ENCODE data around the gene HS6ST3. TPM values are rescaled to one million over a fixed set of nuclear protein-coding genes. Genes with fewer than 3 reads are reported as not detected.

HS6ST3 gene
- polyA plus RNA-seq, 1 donor = 1.4 TPM

DNA sequence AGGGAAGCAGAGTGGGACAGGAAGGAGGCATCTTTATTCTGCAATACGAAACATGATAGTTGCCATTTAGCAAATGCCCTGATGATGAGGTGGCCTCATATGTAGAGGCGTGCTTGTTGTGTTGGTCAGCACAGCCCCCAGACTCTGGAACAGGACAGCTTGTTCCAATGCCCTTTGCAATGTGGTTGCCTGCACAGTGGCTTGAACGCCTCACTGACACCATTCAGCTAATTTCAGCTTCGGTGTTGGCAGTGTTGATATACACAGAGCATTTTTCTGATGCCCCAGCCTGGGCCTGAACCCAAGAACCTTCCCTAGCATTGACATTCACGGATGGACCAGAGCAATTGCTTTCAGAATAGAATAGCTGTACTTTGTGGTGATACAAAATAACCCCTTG lies 133.3 kb downstream of the HS6ST3 start:
- no CpG with 5 or more reads among the region's 5 CpGs for WGBS (ENCODE audit: insufficient coverage, low lambda C conversion rate)
- H3K9me3 ChIP-seq (ENCODE audit: control insufficient read depth, low read depth, low read length) = no peaks in the 10 kb centered on the region
- H3K27ac ChIP-seq (ENCODE audit: low read length) = no peak overlapping the region
- H3K27me3 ChIP-seq (ENCODE audit: control insufficient read depth, insufficient read depth, low read length) = no peaks in the 10 kb centered on the region
- H3K36me3 ChIP-seq (ENCODE audit: control insufficient read depth, insufficient read depth, low read length) = no peaks in the 10 kb centered on the region
- H3K4me3 ChIP-seq (ENCODE audit: low read length) = no peak overlapping the region
- DNase-seq = no peak
- H3K4me1 ChIP-seq (ENCODE audit: control insufficient read depth, insufficient read depth, low read length) = no peaks in the 10 kb centered on the region

DNA sequence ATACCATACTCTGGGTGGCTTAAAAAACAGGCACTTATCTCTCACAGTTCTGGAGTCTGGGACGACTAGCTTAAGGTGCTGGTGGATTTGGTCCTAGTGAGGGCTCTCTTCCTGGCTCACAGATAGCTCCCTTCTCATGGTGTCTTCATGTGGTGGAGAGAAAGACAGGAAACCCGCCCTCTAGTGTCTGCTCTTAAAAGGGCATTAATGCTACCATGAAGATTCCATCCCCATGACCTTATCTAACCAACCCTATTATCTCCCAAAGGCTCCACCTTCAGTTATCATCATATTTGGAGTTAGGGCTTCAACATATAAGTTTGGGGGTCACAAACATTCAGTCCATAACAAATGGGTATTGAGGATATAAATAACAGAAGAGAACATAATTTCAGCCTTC lies 139.4 kb downstream of the HS6ST3 start:
- H3K27ac ChIP-seq (ENCODE audit: low read length) = no peak overlapping the region
- no peaks in the 10 kb centered on the region for H3K4me1 ChIP-seq (ENCODE audit: control insufficient read depth, insufficient read depth, low read length)
- no peaks in the 10 kb centered on the region for H3K9me3 ChIP-seq (ENCODE audit: control insufficient read depth, low read depth, low read length)
- no peaks in the 10 kb centered on the region for H3K27me3 ChIP-seq (ENCODE audit: control insufficient read depth, insufficient read depth, low read length)
- WGBS (ENCODE audit: insufficient coverage, low lambda C conversion rate) = 40% methylated on average over 1 of the region's 2 CpGs
- no peaks in the 10 kb centered on the region for H3K36me3 ChIP-seq (ENCODE audit: control insufficient read depth, insufficient read depth, low read length)
- peak; percentile 7 to 20 for DNase-seq
- H3K4me3 ChIP-seq (ENCODE audit: low read length) = no peak overlapping the region

DNA sequence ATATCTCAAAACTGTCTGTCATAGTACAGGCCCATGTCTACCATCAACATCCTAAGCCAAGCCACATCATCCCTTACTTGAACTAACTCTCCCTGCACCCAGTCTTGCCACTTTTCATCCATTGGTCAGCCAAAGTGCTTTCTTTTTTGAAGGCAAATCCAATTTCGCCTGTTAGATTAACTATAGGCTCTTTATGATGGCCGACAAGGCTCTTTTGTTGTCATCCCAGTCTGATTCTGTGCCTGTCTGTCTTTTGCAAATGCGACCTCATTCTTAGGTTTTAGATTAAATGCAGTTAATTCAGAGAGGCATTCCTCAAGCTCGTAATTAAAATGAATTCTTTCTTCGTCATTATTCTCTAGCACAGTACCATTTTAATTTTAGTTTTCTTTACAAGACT lies 148.3 kb downstream of the HS6ST3 start:
- DNase-seq = no peak
- 100% methylated on average over 3 of the region's 5 CpGs for whole genome bisulfite sequencing (ENCODE audit: insufficient coverage, low lambda C conversion rate)
- no peaks in the 10 kb centered on the region for H3K4me1 ChIP-seq (ENCODE audit: control insufficient read depth, insufficient read depth, low read length)
- H3K4me3 ChIP-seq (ENCODE audit: low read length) = no peak overlapping the region
- H3K9me3 ChIP-seq (ENCODE audit: control insufficient read depth, low read depth, low read length) = no peaks in the 10 kb centered on the region
- no peaks in the 10 kb centered on the region for H3K36me3 ChIP-seq (ENCODE audit: control insufficient read depth, insufficient read depth, low read length)
- H3K27ac ChIP-seq (ENCODE audit: low read length) = no peak overlapping the region
- no peaks in the 10 kb centered on the region for H3K27me3 ChIP-seq (ENCODE audit: control insufficient read depth, insufficient read depth, low read length)

DNA sequence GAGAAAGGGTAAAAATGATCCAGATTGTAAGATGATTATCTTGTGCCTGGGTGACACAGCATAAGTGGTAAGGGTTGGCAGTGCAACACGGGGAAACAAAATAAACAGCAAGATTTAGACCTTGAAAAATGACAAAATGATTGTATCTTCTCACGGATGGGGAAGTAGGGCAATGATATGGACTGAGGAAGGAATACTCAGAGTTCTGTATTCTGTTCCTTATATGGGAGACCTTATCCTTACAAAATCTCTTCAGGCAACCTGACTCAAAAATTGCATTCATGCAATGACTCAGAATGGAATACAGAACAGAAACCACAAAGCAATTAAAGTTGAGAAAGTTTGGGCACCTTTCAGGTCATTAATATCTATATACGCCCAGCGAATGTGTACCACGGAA lies 149.0 kb downstream of the HS6ST3 start:
- no peak for DNase-seq
- 94% methylated on average over 2 of the region's 5 CpGs for WGBS (ENCODE audit: insufficient coverage, low lambda C conversion rate)
- Histone ChIP-seq H3K4me3 (ENCODE audit: low read length) (no peak overlapping the region), H3K27ac (ENCODE audit: low read length) (no peak overlapping the region), H3K9me3 (ENCODE audit: control insufficient read depth, low read depth, low read length) (no peaks in the 10 kb centered on the region), H3K36me3 (ENCODE audit: control insufficient read depth, insufficient read depth, low read length) (no peaks in the 10 kb centered on the region), H3K27me3 (ENCODE audit: control insufficient read depth, insufficient read depth, low read length) (no peaks in the 10 kb centered on the region), H3K4me1 (ENCODE audit: control insufficient read depth, insufficient read depth, low read length) (no peaks in the 10 kb centered on the region)

DNA sequence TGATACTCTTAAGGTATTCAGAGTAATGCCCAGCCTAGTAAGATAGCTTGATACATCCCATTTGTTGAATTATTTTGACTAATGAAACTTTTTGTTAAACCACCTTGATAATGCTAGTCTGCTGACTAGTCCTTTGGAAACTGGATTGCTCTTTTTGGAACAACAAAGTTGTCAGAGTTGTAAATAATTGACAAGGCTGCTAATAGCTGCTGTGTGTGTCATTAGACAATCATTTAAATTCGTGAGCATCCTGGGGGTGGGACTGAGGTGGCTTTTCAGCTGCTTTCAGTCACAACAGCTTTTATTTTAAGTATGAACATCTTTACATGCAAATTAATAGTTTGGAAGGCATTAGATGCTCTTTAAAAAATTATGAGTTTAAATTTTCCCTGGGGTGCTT lies 153.5 kb downstream of the HS6ST3 start:
- no peaks in the 10 kb centered on the region for H3K9me3 ChIP-seq (ENCODE audit: control insufficient read depth, low read depth, low read length)
- H3K36me3 ChIP-seq (ENCODE audit: control insufficient read depth, insufficient read depth, low read length) = no peaks in the 10 kb centered on the region
- no CpG with 5 or more reads among the region's 1 CpG for WGBS (ENCODE audit: insufficient coverage, low lambda C conversion rate)
- DNase-seq = no peak
- no peaks in the 10 kb centered on the region for H3K4me1 ChIP-seq (ENCODE audit: control insufficient read depth, insufficient read depth, low read length)
- no peak overlapping the region for H3K4me3 ChIP-seq (ENCODE audit: low read length)
- H3K27me3 ChIP-seq (ENCODE audit: control insufficient read depth, insufficient read depth, low read length) = no peaks in the 10 kb centered on the region
- no peak overlapping the region for H3K27ac ChIP-seq (ENCODE audit: low read length)

DNA sequence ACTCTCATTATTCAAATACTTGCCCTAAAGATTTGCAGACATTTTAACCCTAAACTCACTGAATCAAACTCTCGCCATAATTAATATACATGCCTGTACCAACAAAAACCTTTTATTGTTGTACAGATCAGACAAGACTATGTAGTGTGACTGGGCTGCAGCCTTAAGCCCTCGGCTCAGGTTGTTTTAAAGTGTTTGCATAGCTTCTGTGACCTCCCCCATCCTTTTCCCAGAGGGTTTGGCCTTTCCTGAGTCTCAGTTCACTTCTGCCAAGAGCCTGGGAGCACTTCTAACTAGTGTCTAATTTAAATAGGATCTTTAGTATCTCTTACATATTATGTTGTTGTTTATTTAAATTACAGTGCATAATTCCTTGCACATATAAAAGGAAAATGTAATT lies 158.2 kb downstream of the HS6ST3 start:
- Histone ChIP-seq H3K36me3 (ENCODE audit: control insufficient read depth, insufficient read depth, low read length) (no peaks in the 10 kb centered on the region), H3K4me1 (ENCODE audit: control insufficient read depth, insufficient read depth, low read length) (peaks cover 4% of the 10 kb centered on the region), H3K27ac (ENCODE audit: low read length) (no peak overlapping the region), H3K27me3 (ENCODE audit: control insufficient read depth, insufficient read depth, low read length) (no peaks in the 10 kb centered on the region), H3K9me3 (ENCODE audit: control insufficient read depth, low read depth, low read length) (no peaks in the 10 kb centered on the region), H3K4me3 (ENCODE audit: low read length) (no peak overlapping the region)
- no peak for DNase-seq
- no CpG with 5 or more reads among the region's 2 CpGs for WGBS (ENCODE audit: insufficient coverage, low lambda C conversion rate)

DNA sequence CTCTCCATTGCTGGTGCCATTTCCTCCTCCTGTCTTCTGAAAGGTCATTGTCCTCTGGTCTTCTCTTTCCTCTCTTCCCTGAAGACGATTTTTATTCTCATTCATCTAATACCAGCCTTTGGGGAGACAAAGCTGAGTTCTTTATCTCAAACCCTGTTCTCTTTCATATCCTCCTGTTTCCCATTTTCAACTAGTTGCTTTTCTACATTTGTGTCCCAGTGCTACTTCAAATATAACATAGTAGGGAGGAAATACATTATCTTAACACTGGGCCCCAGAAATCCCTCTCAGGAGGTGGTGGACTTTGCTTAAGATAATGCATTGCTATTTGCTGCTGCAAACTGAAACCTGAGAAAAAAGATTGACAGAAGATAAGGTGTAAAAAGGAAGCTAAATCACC lies 159.1 kb downstream of the HS6ST3 start:
- Histone ChIP-seq H3K27me3 (ENCODE audit: control insufficient read depth, insufficient read depth, low read length) (no peaks in the 10 kb centered on the region), H3K27ac (ENCODE audit: low read length) (peak overlapping the region; percentile 57), H3K36me3 (ENCODE audit: control insufficient read depth, insufficient read depth, low read length) (no peaks in the 10 kb centered on the region), H3K4me1 (ENCODE audit: control insufficient read depth, insufficient read depth, low read length) (peaks cover 4% of the 10 kb centered on the region), H3K4me3 (ENCODE audit: low read length) (no peak overlapping the region), H3K9me3 (ENCODE audit: control insufficient read depth, low read depth, low read length) (no peaks in the 10 kb centered on the region)
- DNase-seq = peak; percentile 32 to 70
- 36% methylated on average over 1 of the region's 1 CpG for WGBS (ENCODE audit: insufficient coverage, low lambda C conversion rate)

DNA sequence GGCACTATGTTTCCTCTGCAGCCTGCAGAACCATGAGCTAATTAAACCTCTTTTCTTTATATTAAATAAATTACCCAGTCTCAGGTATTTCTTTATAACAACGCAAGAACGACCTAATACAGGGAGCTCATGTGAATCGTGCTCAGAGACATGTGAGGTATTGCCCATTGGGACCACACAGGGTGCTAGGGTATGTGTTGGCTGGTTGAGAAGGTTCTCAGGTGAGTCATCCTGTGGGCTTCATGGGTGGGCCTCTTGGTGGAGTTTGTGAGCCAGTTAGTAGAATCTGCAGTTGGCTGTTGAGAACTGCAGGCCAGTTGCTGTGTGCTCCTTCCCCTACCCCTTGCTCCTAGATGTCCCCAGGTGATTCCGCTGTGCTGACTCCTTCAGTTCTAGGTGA lies 163.0 kb downstream of the HS6ST3 start:
- H3K9me3 ChIP-seq (ENCODE audit: control insufficient read depth, low read depth, low read length) = no peaks in the 10 kb centered on the region
- H3K36me3 ChIP-seq (ENCODE audit: control insufficient read depth, insufficient read depth, low read length) = no peaks in the 10 kb centered on the region
- peaks cover 4% of the 10 kb centered on the region for H3K4me1 ChIP-seq (ENCODE audit: control insufficient read depth, insufficient read depth, low read length)
- no peaks in the 10 kb centered on the region for H3K27me3 ChIP-seq (ENCODE audit: control insufficient read depth, insufficient read depth, low read length)
- DNase-seq = no peak
- no peak overlapping the region for H3K27ac ChIP-seq (ENCODE audit: low read length)
- H3K4me3 ChIP-seq (ENCODE audit: low read length) = no peak overlapping the region
- no CpG with 5 or more reads among the region's 4 CpGs for WGBS (ENCODE audit: insufficient coverage, low lambda C conversion rate)

DNA sequence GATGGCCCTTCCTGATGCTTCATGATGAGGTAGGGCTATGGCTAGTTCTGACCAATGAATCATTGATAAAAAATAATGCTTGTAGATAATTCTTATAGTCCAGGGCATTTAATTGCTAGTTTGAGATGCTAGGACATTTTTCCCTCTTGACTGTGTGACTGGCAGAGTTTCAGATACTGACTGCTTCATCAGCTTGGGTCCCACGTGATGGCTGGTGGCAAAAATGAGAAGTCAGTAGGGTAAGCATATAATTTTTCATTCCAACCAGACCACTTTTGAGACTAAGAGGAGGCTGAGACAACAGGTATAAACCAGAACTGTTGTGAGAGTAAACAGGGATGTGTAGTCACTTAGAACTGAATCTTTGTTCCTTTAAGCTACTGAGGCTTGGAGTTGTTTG lies 183.3 kb downstream of the HS6ST3 start:
- no peak for DNase-seq
- H3K36me3 ChIP-seq (ENCODE audit: control insufficient read depth, insufficient read depth, low read length) = no peaks in the 10 kb centered on the region
- H3K27ac ChIP-seq (ENCODE audit: low read length) = no peak overlapping the region
- no peaks in the 10 kb centered on the region for H3K9me3 ChIP-seq (ENCODE audit: control insufficient read depth, low read depth, low read length)
- H3K4me3 ChIP-seq (ENCODE audit: low read length) = no peak overlapping the region
- peaks cover 33% of the 10 kb centered on the region for H3K4me1 ChIP-seq (ENCODE audit: control insufficient read depth, insufficient read depth, low read length)
- H3K27me3 ChIP-seq (ENCODE audit: control insufficient read depth, insufficient read depth, low read length) = no peaks in the 10 kb centered on the region
- WGBS (ENCODE audit: insufficient coverage, low lambda C conversion rate) = 80% methylated on average over 1 of the region's 1 CpG

DNA sequence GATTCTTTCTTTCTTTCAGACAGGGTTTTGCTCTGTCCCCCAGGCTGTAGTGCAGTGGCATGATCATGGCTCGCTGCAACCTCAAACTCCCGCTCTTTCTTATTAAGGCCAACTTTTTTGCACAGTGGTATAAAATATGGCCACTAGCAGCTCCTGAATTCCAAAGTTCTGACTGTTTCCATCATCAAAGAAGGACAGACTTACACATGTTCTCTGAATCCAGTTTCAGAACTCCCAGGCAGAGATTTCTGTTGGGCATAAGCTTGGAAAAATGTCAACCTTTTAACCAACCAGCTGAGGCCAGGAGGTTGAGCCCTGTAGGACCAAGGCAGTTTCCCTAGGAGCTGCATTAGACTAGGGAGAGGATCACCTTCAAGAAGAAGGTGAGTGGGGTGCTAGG lies 184.1 kb downstream of the HS6ST3 start:
- H3K4me3 ChIP-seq (ENCODE audit: low read length) = no peak overlapping the region
- H3K27me3 ChIP-seq (ENCODE audit: control insufficient read depth, insufficient read depth, low read length) = no peaks in the 10 kb centered on the region
- no peaks in the 10 kb centered on the region for H3K36me3 ChIP-seq (ENCODE audit: control insufficient read depth, insufficient read depth, low read length)
- no CpG with 5 or more reads among the region's 2 CpGs for WGBS (ENCODE audit: insufficient coverage, low lambda C conversion rate)
- DNase-seq = no peak
- peak overlapping the region; percentile 32 for H3K27ac ChIP-seq (ENCODE audit: low read length)
- H3K9me3 ChIP-seq (ENCODE audit: control insufficient read depth, low read depth, low read length) = no peaks in the 10 kb centered on the region
- H3K4me1 ChIP-seq (ENCODE audit: control insufficient read depth, insufficient read depth, low read length) = peaks cover 33% of the 10 kb centered on the region

DNA sequence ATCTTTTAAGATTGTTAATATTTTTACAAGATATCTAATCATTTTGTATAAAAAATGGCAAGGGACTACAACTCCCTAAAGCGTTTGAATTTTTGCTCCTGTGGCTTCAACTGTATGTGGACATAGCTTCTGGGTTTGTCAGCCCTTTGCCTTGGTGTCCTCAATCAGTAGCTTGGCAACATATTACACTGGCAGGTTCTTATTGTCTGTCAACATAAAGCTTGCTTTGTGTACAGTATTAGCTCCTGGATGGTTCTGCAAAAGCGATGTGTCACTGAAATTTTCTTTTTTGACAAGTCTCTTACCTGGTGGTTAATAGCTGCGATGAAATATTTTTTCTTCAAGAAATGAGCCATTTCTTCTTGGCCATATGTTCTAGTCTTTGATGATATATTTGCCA lies 190.0 kb downstream of the HS6ST3 start:
- Histone ChIP-seq H3K4me3 (ENCODE audit: low read length) (no peak overlapping the region), H3K9me3 (ENCODE audit: control insufficient read depth, low read depth, low read length) (no peaks in the 10 kb centered on the region), H3K36me3 (ENCODE audit: control insufficient read depth, insufficient read depth, low read length) (no peaks in the 10 kb centered on the region), H3K27me3 (ENCODE audit: control insufficient read depth, insufficient read depth, low read length) (no peaks in the 10 kb centered on the region), H3K27ac (ENCODE audit: low read length) (no peak overlapping the region), H3K4me1 (ENCODE audit: control insufficient read depth, insufficient read depth, low read length) (peaks cover 4% of the 10 kb centered on the region)
- 87% methylated on average over 3 of the region's 3 CpGs for WGBS (ENCODE audit: insufficient coverage, low lambda C conversion rate)
- no peak for DNase-seq

Measured in large intestine (tissue), 3 donors.